H1 (cell line): Measurements from ENCODE around the gene ZBTB9. TPM values are rescaled to one million over a fixed set of nuclear protein-coding genes. Genes with fewer than 3 reads are reported as not detected.

Experiments
- CTCF ChIA-PET: fragments of 300-600 bp; sonication (Branson Sonifier 250); formaldehyde crosslinking; loops from one replicate; lab custom pipeline; 2021; ENCODE audit not compliant: partially characterized antibody; lab: Charles Lee
- POLR2A ChIA-PET: fragments of 300-600 bp; sonication (Branson Sonifier 250); formaldehyde crosslinking; loops from one replicate; lab custom pipeline; 2021; ENCODE audit warnings: inconsistent platforms; ENCODE audit not compliant: partially characterized antibody; lab: Charles Lee
- DNase-seq, 2 experiments: peaks; one replicate each; pipeline versions ENCODE4 v3.0.0 to v3.0.0-alpha.2; 2010 to 2022; ENCODE audit warnings: low spot score in 2 of 2, low read depth in 1 of 2, mixed read lengths in 1 of 2
- FAIRE-seq: peaks from 2 replicates; lab custom pipeline; 2011; peaks lifted over from hg19 to GRCh38; lab: Jason Lieb, UNC
- H2AFZ ChIP-seq: 2 replicates; pipeline ENCODE4 v1.8.1; 2012; ENCODE audit warnings: low read length, inconsistent platforms
- H2AK5ac ChIP-seq: 2 replicates; pipeline ENCODE4 v1.6.1; 2013; ENCODE audit warnings: low read depth, low read length
- H2BK120ac ChIP-seq: replicated peaks from 2 replicates; pipeline ENCODE3; 2013; ENCODE audit warnings: low read depth, low read length, inconsistent platforms
- H2BK12ac ChIP-seq: 2 replicates; pipeline ENCODE4 v1.6.1; 2013; ENCODE audit warnings: low read depth, low read length
- H2BK15ac ChIP-seq: 2 replicates; pipeline ENCODE4 v1.6.1; 2013; ENCODE audit warnings: low read length
- H2BK20ac ChIP-seq: 2 replicates; pipeline ENCODE4 v1.6.1; 2013; ENCODE audit warnings: low read length
- H2BK5ac ChIP-seq: 2 replicates; pipeline ENCODE4 v1.6.1; 2013; ENCODE audit warnings: low read depth, low read length
- H3K14ac ChIP-seq: 2 replicates; pipeline ENCODE4 v1.6.1; 2013; ENCODE audit warnings: inconsistent platforms; ENCODE audit not compliant: insufficient read length
- H3K18ac ChIP-seq: 2 replicates; pipeline ENCODE4 v1.6.1; 2013; ENCODE audit warnings: low read length; ENCODE audit errors: extremely low read depth
- H3K23ac ChIP-seq: 2 replicates; pipeline ENCODE4 v1.6.1; 2013; ENCODE audit warnings: inconsistent platforms; ENCODE audit not compliant: insufficient read length
- H3K23me2 ChIP-seq: 2 replicates; pipeline ENCODE4 v1.6.1; 2013; ENCODE audit warnings: low read depth, low read length
- H3K27ac ChIP-seq: 2 replicates; pipeline ENCODE4 v1.6.1; 2011; ENCODE audit warnings: low read depth, low read length, inconsistent platforms
- H3K27me3 ChIP-seq, 4 experiments: replicated peaks in 1 of 4; 1 replicate in 1 of 4; 2 replicates in 3 of 4; pipeline versions ENCODE4 v1.6.1 to v1.8.1; 2011 to 2013; ENCODE audit warnings: low read length in 3 of 4, mild to moderate bottlenecking in 3 of 4, inconsistent platforms in 2 of 4, mixed read lengths in 2 of 4, moderate library complexity in 1 of 4; ENCODE audit not compliant: control insufficient read depth in 3 of 4, insufficient read depth in 3 of 4; ENCODE audit errors: extremely low read depth in 1 of 4
- H3K36me3 ChIP-seq, 4 experiments: 2 replicates each; pipeline versions ENCODE4 v1.6.1 to v1.8.1; 2011 to 2013; ENCODE audit warnings: mild to moderate bottlenecking in 4 of 4, low read length in 3 of 4, moderate library complexity in 2 of 4, control low read depth in 1 of 4, inconsistent platforms in 1 of 4; ENCODE audit not compliant: insufficient read depth in 4 of 4, control insufficient read depth in 2 of 4
- H3K4ac ChIP-seq: replicated peaks from 2 replicates; pipeline ENCODE3; 2013; ENCODE audit warnings: low read length, low read depth, mixed read lengths, inconsistent platforms; ENCODE audit not compliant: insufficient read length
- H3K4me1 ChIP-seq, 4 experiments: replicated peaks in 1 of 4; 1 replicate in 1 of 4; 2 replicates in 3 of 4; pipeline versions ENCODE4 v1.6.1 to v1.8.1; 2011 to 2013; ENCODE audit warnings: low read length in 3 of 4, inconsistent platforms in 2 of 4, mixed read lengths in 1 of 4; ENCODE audit not compliant: insufficient read depth in 4 of 4, control insufficient read depth in 3 of 4
- H3K4me2 ChIP-seq, 2 experiments: 2 replicates each; pipeline versions ENCODE4 v1.6.1 to v1.8.1; 2011 to 2013; ENCODE audit warnings: low read depth in 2 of 2, low read length in 2 of 2, control low read depth in 1 of 2, inconsistent platforms in 1 of 2, mild to moderate bottlenecking in 1 of 2; ENCODE audit not compliant: insufficient read depth in 1 of 2
- H3K4me3 ChIP-seq, 4 experiments: fragments of 200-600, 300-600 bp in 1 of 4; sonication (generic), shearing (Covaris generic), sonication (Bioruptor Twin) in 1 of 4; 2 replicates each; pipeline versions ENCODE4 v1.5.1 to v1.8.1; 2011 to 2016; ENCODE audit warnings: low read length in 4 of 4, low read depth in 3 of 4, control low read depth in 2 of 4, inconsistent platforms in 2 of 4, mild to moderate bottlenecking in 2 of 4, mixed read lengths in 1 of 4, moderate library complexity in 1 of 4; ENCODE audit not compliant: insufficient read depth in 2 of 4; ENCODE audit errors: extremely low read depth in 1 of 4
- H3K56ac ChIP-seq: replicated peaks from 2 replicates; pipeline ENCODE3; 2013; ENCODE audit warnings: low read depth, mild to moderate bottlenecking, mixed read lengths, low read length, inconsistent platforms; ENCODE audit not compliant: insufficient read length
- H3K79me1 ChIP-seq: 2 replicates; pipeline ENCODE4 v1.6.1; 2013; ENCODE audit warnings: low read depth, low read length, control low read depth
- H3K79me2 ChIP-seq, 2 experiments: 2 replicates each; pipeline versions ENCODE4 v1.6.1 to v1.8.1; 2012 to 2013; ENCODE audit warnings: low read length in 2 of 2, mild to moderate bottlenecking in 2 of 2, inconsistent platforms in 1 of 2; ENCODE audit not compliant: insufficient read depth in 2 of 2, control insufficient read depth in 1 of 2
- H3K9ac ChIP-seq, 4 experiments: replicated peaks in 1 of 4; 1 replicate in 1 of 4; 2 replicates in 3 of 4; pipeline versions ENCODE4 v1.6.1 to v1.8.1; 2011 to 2013; ENCODE audit warnings: low read depth in 3 of 4, low read length in 3 of 4, control low read depth in 2 of 4, mild to moderate bottlenecking in 2 of 4, moderate library complexity in 2 of 4, inconsistent platforms in 1 of 4; ENCODE audit errors: extremely low read depth in 1 of 4
- H3K9me3 ChIP-seq, 2 experiments: 2 replicates each; pipeline versions ENCODE4 v1.6.1 to v1.8.1; 2012 to 2013; ENCODE audit warnings: mild to moderate bottlenecking in 2 of 2, moderate library complexity in 2 of 2, control low read depth in 1 of 2, inconsistent platforms in 1 of 2, low read depth in 1 of 2, low read length in 1 of 2, mixed read lengths in 1 of 2; ENCODE audit not compliant: insufficient read depth in 2 of 2
- H4K20me1 ChIP-seq, 2 experiments: replicated peaks in 1 of 2; 2 replicates each; pipeline versions ENCODE3 to v1.8.1; 2011 to 2013; ENCODE audit warnings: inconsistent platforms in 2 of 2, low read length in 2 of 2, mild to moderate bottlenecking in 1 of 2; ENCODE audit not compliant: insufficient read depth in 2 of 2, control insufficient read depth in 1 of 2
- H4K5ac ChIP-seq: 2 replicates; pipeline ENCODE4 v1.6.1; 2013; ENCODE audit warnings: low read length, low read depth, mixed read lengths, inconsistent platforms; ENCODE audit not compliant: insufficient read length
- H4K8ac ChIP-seq: 2 replicates; pipeline ENCODE4 v1.8.0; 2013; ENCODE audit warnings: mild to moderate bottlenecking, moderate library complexity, low read length, inconsistent platforms; ENCODE audit not compliant: insufficient read depth; ENCODE audit errors: extremely low read depth
- H4K91ac ChIP-seq: replicated peaks from 2 replicates; pipeline ENCODE3; 2013; ENCODE audit warnings: low read length, mixed read lengths, inconsistent platforms; ENCODE audit not compliant: insufficient read length
- ATF3 ChIP-seq: IDR thresholded peaks from 2 replicates; pipeline ENCODE4 v1.6.1; 2011; ENCODE audit warnings: low read depth, mild to moderate bottlenecking, low read length; ENCODE audit not compliant: insufficient read depth
- CBX5 ChIP-seq: fragments of 300-800, 300-1000 bp; sonication (generic); IDR thresholded peaks from 2 replicates; pipeline ENCODE4 v1.7.1; 2016; ENCODE audit warnings: antibody characterized with exemption, low read length, low read depth
- CTBP2 ChIP-seq: IDR thresholded peaks from 2 replicates; pipeline ENCODE4 v1.7.0; 2011; ENCODE audit warnings: borderline replicate concordance, mild to moderate bottlenecking, moderate library complexity, mixed read lengths, low read length; ENCODE audit not compliant: insufficient read depth, insufficient read length
- E2F6 ChIP-seq: IDR thresholded peaks from 2 replicates; pipeline ENCODE4 v1.6.1; 2012; ENCODE audit warnings: inconsistent platforms
- EZH2 ChIP-seq: fragments of 200-600 bp; sonication (generic); IDR thresholded peaks from 2 replicates; pipeline ENCODE4 v1.7.1; 2012; ENCODE audit warnings: low read depth, mild to moderate bottlenecking, moderate library complexity, low read length, inconsistent platforms; ENCODE audit not compliant: severe bottlenecking
- MAX ChIP-seq: IDR thresholded peaks from 2 replicates; pipeline ENCODE4 v1.6.1; 2012; ENCODE audit warnings: inconsistent platforms
- PHF8 ChIP-seq: fragments of 200-600 bp; sonication (generic); conservative IDR thresholded peaks from 2 replicates; pipeline ENCODE4 v1.7.1; 2012; ENCODE audit warnings: low read depth, mild to moderate bottlenecking, inconsistent platforms, low read length, moderate library complexity
- POLR2AphosphoS5 ChIP-seq: IDR thresholded peaks from 2 replicates; pipeline ENCODE4 v1.6.1; 2011; ENCODE audit warnings: low read depth, low read length
- RBBP5 ChIP-seq: IDR thresholded peaks from 2 replicates; pipeline ENCODE4 v1.7.1; 2012; ENCODE audit warnings: low read depth, mild to moderate bottlenecking, inconsistent platforms, low read length, moderate library complexity, borderline replicate concordance
- SP2 ChIP-seq: IDR thresholded peaks from 2 replicates; pipeline ENCODE4 v1.6.1; 2012; ENCODE audit warnings: mild to moderate bottlenecking, low read length, inconsistent platforms
- SP4 ChIP-seq: IDR thresholded peaks from 2 replicates; pipeline ENCODE4 v1.6.1; 2012; ENCODE audit warnings: low read length, inconsistent platforms
- TCF12 ChIP-seq: IDR thresholded peaks from 2 replicates; pipeline ENCODE4 v1.6.1; 2011; ENCODE audit warnings: low read depth, mild to moderate bottlenecking, low read length
- WGBS, 2 experiments: shearing (Covaris generic) in 1 of 2; methylation state at CpG; one replicate each; pipeline versions ENCODE4 v1.1.6 to v1.1.7; 2013 to 2015; ENCODE audit warnings: low lambda C conversion rate in 2 of 2, mixed read lengths in 2 of 2, inconsistent platforms in 1 of 2, low coverage in 1 of 2, missing lambda C conversion rate in 1 of 2; ENCODE audit not compliant: insufficient replicate concordance in 2 of 2, insufficient coverage in 1 of 2, insufficient read length in 1 of 2; ENCODE audit errors: extremely low coverage in 1 of 2, missing lambda C conversion rate in 1 of 2; 5-methylcytosine and 5-hydroxymethylcytosine counted together
- polyA plus RNA-seq, 7 experiments: library from polyadenylated mRNA; depleted of rRNA in 3 of 7; stranded (reverse) in 5 of 7; unstranded in 2 of 7; fragments of >200 nt in 5 of 7; fragments of 200-250 nt in 2 of 7; gene quantifications; 1 replicate in 5 of 7; 2 replicates in 1 of 7; 4 replicates in 1 of 7; pipeline versions ENCODE4 v1.2.1 to v1.2.3, GENCODE V29; 2011 to 2013; ENCODE audit warnings: missing spikeins in 2 of 7, mixed read lengths in 2 of 7
- total RNA-seq: library from RNA; stranded (reverse); fragmentation: NEBNext Ultra II Directional; extraction: Animal tissue kit (Norgen Biotek cat#: 25700); gene quantifications from 2 replicates; pipeline ENCODE4 v1.2.1, GENCODE V29; 2021

Gene ZBTB9
- total and polyA plus RNA-seq, 2 of the 8 experiments (the other 6 are each of a cell fraction or from before 2014, with no cell fraction given) = 16.9 to 20.2 TPM

GRCh38 chr6:33459226-33459625 is 4.8 kb downstream of the ZBTB9 start:
- H3K4me3 ChIP-seq = no peak overlapping the region
- TF ChIP-seq CTBP2 = no peak
- no peak for TF ChIP-seq E2F6
- no peak for TF ChIP-seq SP4
- no peak for TF ChIP-seq RBBP5
- TF ChIP-seq ATF3 = no peak
- no peak for TF ChIP-seq PHF8
- no peak for TF ChIP-seq CBX5
- TF ChIP-seq POLR2AphosphoS5 = no peak
- no peak for TF ChIP-seq TCF12
- TF ChIP-seq EZH2 = no peak
- TF ChIP-seq SP2 = no peak
- TF ChIP-seq MAX = no peak
- H3K4me2 ChIP-seq = no peak overlapping the region
- no peak overlapping the region for H2AK5ac ChIP-seq
- ChIA-PET CTCF (interaction anchor here (1.3 kb wide), 1 partner anchor 28 kb away, joined by 3 read pairs; no protein-coding TSS in a partner anchor), POLR2A (interaction anchor here (1.1 to 17.2 kb wide), 5 partner anchors 8 to 182 kb away, joined by 4 to 381 read pairs (median 6); partner anchors contain the start of gene B3GALT4)
- peaks cover 5% of the 10 kb centered on the region for H3K23me2 ChIP-seq
- no peak overlapping the region for H2BK120ac ChIP-seq
- no peak overlapping the region for H4K91ac ChIP-seq
- peaks cover 5% of the 10 kb centered on the region; the same call in 1 of the 2 replicates for H3K79me1 ChIP-seq
- H2BK15ac ChIP-seq = no peak overlapping the region; the same call in 1 of the 2 replicates
- H4K20me1 ChIP-seq = no peaks in the 10 kb centered on the region
- H2BK20ac ChIP-seq = no peak overlapping the region
- 90% methylated on average over 2 of the region's 2 CpGs; no CpG with 5 or more reads in 1 of the 2 experiments for WGBS, 2 experiments
- no peaks in the 10 kb centered on the region for H3K27me3 ChIP-seq
- no peak overlapping the region for H3K14ac ChIP-seq
- no peak overlapping the region for H3K18ac ChIP-seq
- FAIRE-seq (no peak), DNase-seq (no peak)
- H3K4me1 ChIP-seq = peaks cover 0 to 5% (median 4%) of the 10 kb centered on the region in 4 experiments; a peak in 5 of 7 replicates
- no peaks in the 10 kb centered on the region for H3K9me3 ChIP-seq
- H3K36me3 ChIP-seq = peaks cover 10 to 12% (median 11%) of the 10 kb centered on the region in 4 experiments; a peak in 5 of 8 replicates
- H3K9ac ChIP-seq = no peak overlapping the region
- no peak overlapping the region for H2AFZ ChIP-seq
- peaks cover 0 to 13% of the 10 kb centered on the region in 2 experiments; a peak in 2 of 4 replicates for H3K79me2 ChIP-seq
- no peak overlapping the region for H4K8ac ChIP-seq
- H2BK12ac ChIP-seq = no peak overlapping the region
- no peak overlapping the region for H3K23ac ChIP-seq
- no peak overlapping the region for H4K5ac ChIP-seq
- H2BK5ac ChIP-seq = no peak overlapping the region
- H3K4ac ChIP-seq = no peak overlapping the region
- no peak overlapping the region for H3K27ac ChIP-seq
- H3K56ac ChIP-seq = no peak overlapping the region
